ENCODE data around the gene TP53AIP1. TPM values are rescaled to one million over a fixed set of nuclear protein-coding genes. Genes with fewer than 3 reads are reported as not detected.

TP53AIP1 gene
- total and polyA plus RNA-seq, 7 donors = 0.07 to 0.51 (median 0.08) TPM; not detected in 4

GRCh38 chr11:128941573-128942271 lies 949 bp downstream of the TP53AIP1 start:
- WGBS, 3 donors = 86 to 89% (median 86%) methylated on average over 14 of the region's 14 CpGs
- Histone ChIP-seq H3K9me3 (no peaks in the 10 kb centered on the region), H3K4me3 (no peak overlapping the region), H3K27me3 (ENCODE audit: insufficient read depth in 3 of 3, low read length in 2 of 3) (peaks cover 0 to 30% (median 1%) of the 10 kb centered on the region in 3 donors), H3K4me1 (no peaks in the 10 kb centered on the region), H3K36me3 (ENCODE audit: insufficient read depth in 1 of 2, low read depth in 1 of 2) (no peaks in the 10 kb centered on the region), H3K27ac (no peak overlapping the region)
- DNase-seq (no peak), ATAC-seq (no peak)
- intact Hi-C loops (cut with DNase I) = no loop called here
- no peak for TF ChIP-seq CTCF (IDR thresholded peaks at IDR 0.05)

- Histone ChIP-seq H3K4me1 (no peaks in the 10 kb centered on the region), H3K9me3 (no peaks in the 10 kb centered on the region), H3K27me3 (ENCODE audit: insufficient read depth in 3 of 3, low read length in 2 of 3) (peaks cover 0 to 30% (median 1%) of the 10 kb centered on the region in 3 donors), H3K27ac (no peak overlapping the region), H3K4me3 (no peak overlapping the region), H3K36me3 (ENCODE audit: insufficient read depth in 1 of 2, low read depth in 1 of 2) (no peaks in the 10 kb centered on the region)
- no peak for TF ChIP-seq CTCF (IDR thresholded peaks at IDR 0.05)
- no peak for ATAC-seq
- DNase-seq = no peak
- intact Hi-C loops (cut with DNase I) = no loop called here
- 55 to 68% (median 63%) methylated on average over 8 of the region's 8 CpGs for WGBS, 3 donors
Measured at GRCh38 chr11:128941110-128941509, 1.6 kb downstream of the TP53AIP1 start.

DNA sequence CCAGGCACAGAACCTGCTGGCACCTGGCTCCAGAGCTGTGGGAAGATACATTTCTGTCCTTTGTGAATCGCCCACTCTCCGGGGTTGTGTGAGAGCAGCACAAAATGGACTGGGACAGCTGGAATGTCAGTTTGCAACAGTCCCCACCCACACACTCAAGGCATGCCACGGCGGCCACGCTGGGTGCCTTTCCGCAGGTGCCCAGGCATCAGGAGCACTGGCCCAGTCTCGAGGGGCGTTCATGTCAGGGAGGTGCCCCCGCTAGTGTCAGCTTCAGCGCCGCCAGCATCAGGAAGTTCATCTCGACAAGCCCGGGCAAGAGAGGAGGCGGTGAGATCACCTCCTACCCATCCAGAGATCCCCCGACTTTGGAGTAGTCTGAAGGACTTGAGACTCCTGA lies 2.1 kb downstream of the TP53AIP1 start:
- Histone ChIP-seq H3K9me3 (no peaks in the 10 kb centered on the region), H3K4me3 (no peak overlapping the region), H3K27me3 (ENCODE audit: insufficient read depth in 3 of 3, low read length in 2 of 3) (peaks cover 0 to 30% (median 1%) of the 10 kb centered on the region in 3 donors), H3K36me3 (ENCODE audit: insufficient read depth in 1 of 2, low read depth in 1 of 2) (no peaks in the 10 kb centered on the region), H3K4me1 (no peaks in the 10 kb centered on the region), H3K27ac (no peak overlapping the region)
- DNase-seq (no peak), ATAC-seq (no peak)
- 40 to 51% (median 47%) methylated on average over 15 of the region's 15 CpGs for WGBS, 3 donors
- TF ChIP-seq CTCF (IDR thresholded peaks at IDR 0.05) = no peak
- intact Hi-C loops (cut with DNase I) = no loop called here

DNA sequence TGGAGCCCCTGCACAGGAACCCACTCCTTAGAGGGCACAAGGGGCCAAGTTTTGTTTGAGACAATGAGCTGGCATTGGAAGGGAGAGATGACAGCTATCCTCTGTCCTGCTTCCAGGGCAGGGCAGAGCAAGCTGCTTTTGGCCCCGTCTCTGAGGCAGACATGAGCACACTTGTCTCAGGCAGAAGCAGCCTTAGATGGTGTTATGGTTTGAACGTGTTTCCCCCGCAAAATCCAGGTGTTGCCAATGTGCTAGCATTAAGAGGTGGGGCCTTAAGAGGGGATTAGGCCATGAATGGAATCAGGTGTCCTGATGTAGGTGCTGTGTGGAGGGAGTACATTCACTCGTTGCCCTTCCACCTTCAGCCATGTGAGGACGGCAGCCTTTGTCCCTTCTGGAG lies 2.5 kb downstream of the TP53AIP1 start:
- TF ChIP-seq CTCF (IDR thresholded peaks at IDR 0.05) = no peak

GRCh38 chr11:128939591-128939990 lies 3.1 kb downstream of the TP53AIP1 start:
- no peaks in the 10 kb centered on the region for H3K36me3 ChIP-seq (ENCODE audit: insufficient read depth in 1 of 2, low read depth in 1 of 2)
- H3K27me3 ChIP-seq (ENCODE audit: insufficient read depth in 3 of 3, low read length in 2 of 3) = peaks cover 0 to 30% (median 1%) of the 10 kb centered on the region in 3 donors
- WGBS, 3 donors = 26 to 32% (median 27%) methylated on average over 11 of the region's 11 CpGs
- H3K4me1 ChIP-seq = no peaks in the 10 kb centered on the region
- no peak for ATAC-seq
- no peak overlapping the region for H3K27ac ChIP-seq
- no peak overlapping the region for H3K4me3 ChIP-seq
- intact Hi-C loops (cut with DNase I) = no loop called here
- no peak for DNase-seq
- TF ChIP-seq CTCF (IDR thresholded peaks at IDR 0.05) = no peak
- no peaks in the 10 kb centered on the region for H3K9me3 ChIP-seq

More for the DNA sequence above, 2.5 kb downstream of the TP53AIP1 start:
- no peak for DNase-seq
- Histone ChIP-seq H3K27ac (no peak overlapping the region), H3K4me1 (no peaks in the 10 kb centered on the region), H3K9me3 (no peaks in the 10 kb centered on the region), H3K4me3 (no peak overlapping the region), H3K27me3 (ENCODE audit: insufficient read depth in 3 of 3, low read length in 2 of 3) (peaks cover 0 to 30% (median 1%) of the 10 kb centered on the region in 3 donors), H3K36me3 (ENCODE audit: insufficient read depth in 1 of 2, low read depth in 1 of 2) (no peaks in the 10 kb centered on the region)
- intact Hi-C loops (cut with DNase I) = no loop called here
- 26 to 47% (median 36%) methylated on average over 5 of the region's 5 CpGs for WGBS, 3 donors
- ATAC-seq = no peak
